GM21381 (cell line): ENCODE measurements around the gene ARV1.
A peak's percentile ranks its signal among the peaks of the same experiment; 100 is the strongest.
"Not testable (repeated sequence)": the region's sequence is repeated elsewhere in the genome, so short reads cannot be mapped to it uniquely, and the experiment has no call there.

Experiments used
- ATAC-seq: cut with Tn5 transposase; IDR thresholded peaks from one replicate; pipeline ENCODE4 v1.9.1; 2021; ENCODE audit warnings: mild to moderate bottlenecking, moderate library complexity; ENCODE audit not compliant: unreplicated experiment

Gene ARV1

DNA sequence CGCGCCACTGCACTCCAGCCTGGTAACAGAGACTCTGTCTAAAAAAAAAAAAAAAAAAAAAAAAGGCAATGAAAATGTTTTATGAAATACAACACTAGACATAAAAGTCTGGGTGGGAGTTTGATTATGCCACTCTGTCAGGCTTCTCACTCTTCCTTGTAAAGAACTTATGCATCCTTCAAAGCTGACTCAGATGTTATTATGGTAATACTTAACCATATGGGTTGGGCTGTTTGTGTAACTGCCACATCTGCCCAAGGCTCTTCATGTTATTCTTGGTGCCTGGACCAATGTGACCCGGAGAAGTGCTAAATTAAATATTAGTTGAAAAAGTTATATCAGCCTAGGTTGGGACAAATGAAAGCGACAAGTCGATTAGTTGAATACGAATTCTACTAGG, 37.3 kb downstream of the ARV1 start:
- no peak for ATAC-seq

DNA sequence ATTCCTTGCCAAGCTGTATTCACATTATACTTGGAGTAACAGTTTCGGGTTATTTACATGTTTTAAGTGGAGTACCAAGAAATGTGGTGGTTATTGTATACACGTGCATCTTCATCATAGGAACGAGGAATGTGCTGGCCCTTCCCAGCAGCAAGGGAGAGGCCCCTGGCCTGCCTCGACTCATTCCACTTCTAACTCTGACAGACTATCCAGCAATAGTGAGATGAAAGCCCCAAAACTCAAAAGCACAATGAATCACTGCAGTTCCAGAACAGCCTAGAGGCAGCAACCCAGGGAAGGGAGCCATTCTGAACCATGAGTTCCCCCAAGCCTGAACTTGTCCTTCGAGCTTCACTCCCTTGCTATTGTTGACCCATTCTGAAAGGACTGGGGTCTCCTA, 38.1 kb downstream of the ARV1 start:
- no peak for ATAC-seq

DNA sequence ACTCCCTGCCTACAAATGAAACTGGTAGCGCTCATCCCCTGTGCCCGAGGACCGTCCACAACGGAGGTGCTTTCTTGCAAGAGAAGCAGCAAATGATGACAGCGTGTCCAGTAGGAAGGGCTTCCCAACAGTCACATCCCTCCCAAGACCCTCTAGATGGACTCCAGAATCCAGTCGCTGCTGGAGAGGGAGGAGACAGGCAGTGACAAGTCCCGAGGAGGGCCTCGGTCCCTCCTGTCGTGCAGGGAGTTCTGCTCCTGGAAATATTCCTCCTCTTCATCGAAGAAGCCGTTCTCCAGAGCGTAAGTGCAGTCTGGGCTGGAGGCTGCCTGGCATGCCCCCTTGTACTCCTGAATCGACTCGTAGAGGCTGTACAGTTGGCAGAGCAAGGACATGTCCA, 40.8 kb downstream of the ARV1 start:
- no peak for ATAC-seq

DNA sequence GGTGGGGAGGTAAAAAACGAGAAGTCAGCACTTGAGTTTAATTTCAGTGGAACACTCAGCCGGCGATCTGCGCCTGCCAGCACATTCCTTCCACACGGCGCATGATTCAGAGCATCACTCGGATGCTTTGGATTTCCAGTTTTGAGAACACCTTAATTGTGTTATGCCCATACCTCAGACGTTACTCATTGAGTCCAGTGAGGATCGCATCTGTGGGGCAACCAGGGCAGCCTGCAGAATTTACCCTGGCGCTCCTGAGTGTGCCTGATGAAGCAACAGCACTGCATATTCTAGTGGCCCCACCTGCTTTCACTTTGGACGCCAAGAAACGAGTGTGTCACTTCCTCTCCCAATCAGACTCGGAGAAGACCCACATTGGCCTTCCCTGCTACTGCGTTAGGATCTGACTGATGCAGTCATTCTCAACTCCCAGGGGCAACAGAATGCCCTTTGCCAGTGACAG, 41.3 kb downstream of the ARV1 start:
- ATAC-seq: no peak

DNA sequence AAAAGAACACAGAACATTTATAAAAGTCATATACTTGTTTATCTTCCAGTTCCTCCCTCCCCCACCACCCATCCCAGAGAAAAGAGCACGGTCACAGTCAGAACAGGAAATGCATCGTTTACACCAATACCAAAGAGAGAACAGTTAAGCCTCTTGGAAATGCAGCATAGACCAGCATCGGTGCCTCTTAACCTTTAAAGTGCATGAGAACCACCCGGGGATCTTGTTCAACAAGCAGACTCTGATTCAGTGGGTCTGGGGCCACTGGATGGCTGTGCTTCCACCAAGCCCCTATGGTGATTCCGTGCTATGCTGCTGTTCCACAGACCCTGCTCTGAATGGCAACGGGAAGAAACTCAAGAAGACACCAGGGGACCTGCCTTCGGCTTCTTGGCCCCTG, 41.9 kb downstream of the ARV1 start:
- ATAC-seq: no peak

DNA sequence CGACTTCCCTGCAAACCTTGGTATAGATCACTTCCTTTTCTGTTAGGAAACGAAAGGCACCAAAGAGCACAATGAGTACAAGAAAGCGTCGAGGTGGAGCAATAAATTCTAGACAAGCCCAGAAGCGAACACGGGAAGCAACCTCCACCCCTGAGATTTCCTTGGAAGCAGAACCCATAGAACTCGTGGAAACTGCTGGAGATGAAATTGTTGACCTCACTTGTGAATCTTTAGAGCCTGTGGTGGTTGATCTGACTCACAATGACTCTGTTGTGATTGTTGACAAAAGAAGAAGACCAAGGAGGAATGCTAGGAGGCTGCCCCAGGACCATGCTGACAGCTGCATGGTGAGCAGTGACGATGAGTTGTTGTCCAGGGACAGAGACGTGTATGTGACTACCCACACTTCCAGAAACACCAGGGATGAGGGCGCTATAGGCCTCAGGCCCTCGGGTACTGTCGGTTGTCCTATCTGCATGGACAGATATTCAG, 42.7 kb downstream of the ARV1 start:
- ATAC-seq: no peak

DNA sequence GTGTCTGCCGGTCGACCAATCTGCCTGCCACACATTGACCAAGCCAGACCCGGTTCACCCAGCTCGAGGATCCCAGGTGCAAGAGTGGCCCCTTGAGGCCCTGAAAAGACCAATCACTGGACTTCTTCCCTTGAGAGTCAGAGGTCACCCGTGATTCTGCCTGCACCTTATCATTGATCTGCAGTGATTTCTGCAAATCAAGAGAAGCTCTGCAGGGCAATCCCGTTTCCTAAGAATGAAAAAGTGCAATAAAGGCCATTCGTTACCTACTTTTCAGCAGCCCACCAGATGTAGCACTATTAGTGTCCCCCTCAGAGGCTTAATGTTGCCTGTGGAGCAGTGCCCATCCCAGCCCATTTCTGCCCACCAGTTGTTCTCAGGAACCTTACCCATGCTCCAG, 43.6 kb downstream of the ARV1 start:
- not testable (repeated sequence) for ATAC-seq

DNA sequence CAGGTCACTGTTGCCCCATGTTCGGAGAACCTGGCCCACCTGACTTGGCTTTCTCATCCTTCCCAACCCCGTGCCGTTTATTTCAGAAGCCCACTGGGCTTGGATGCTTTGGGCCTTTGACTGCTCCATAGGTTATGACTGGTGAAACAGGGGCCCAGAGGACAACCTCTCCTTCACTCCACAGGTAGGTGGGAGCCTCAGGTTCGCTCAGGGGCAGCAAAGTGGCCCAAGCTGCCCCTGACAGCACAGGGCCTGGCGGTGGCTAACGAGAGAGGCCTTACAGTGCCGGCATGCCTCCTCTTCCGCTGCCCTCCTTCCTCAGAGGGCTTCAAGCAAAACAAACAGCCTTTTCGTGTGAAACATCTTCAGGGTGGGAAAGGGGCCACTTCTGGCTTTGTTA, 44.3 kb downstream of the ARV1 start:
- ATAC-seq: no peak

DNA sequence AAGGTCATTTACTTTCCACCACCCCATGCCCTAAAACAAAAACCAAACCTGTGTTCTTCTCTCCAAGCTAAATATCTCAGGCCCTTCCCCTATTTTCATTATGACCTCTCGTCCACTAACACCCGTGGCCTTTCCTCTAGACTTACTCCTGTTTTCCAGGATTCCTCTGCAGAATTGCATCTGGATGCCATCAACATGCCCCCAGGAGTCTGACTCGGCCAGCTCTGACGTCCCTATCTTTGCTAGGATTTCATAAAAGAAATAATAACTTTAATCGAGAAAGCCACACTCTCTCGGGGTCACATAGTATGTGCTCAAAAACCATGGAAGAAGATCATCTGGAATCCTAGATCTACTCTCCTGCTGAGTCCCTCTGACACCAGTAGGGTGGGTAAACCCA, 47.7 kb downstream of the ARV1 start:
- no peak for ATAC-seq

DNA sequence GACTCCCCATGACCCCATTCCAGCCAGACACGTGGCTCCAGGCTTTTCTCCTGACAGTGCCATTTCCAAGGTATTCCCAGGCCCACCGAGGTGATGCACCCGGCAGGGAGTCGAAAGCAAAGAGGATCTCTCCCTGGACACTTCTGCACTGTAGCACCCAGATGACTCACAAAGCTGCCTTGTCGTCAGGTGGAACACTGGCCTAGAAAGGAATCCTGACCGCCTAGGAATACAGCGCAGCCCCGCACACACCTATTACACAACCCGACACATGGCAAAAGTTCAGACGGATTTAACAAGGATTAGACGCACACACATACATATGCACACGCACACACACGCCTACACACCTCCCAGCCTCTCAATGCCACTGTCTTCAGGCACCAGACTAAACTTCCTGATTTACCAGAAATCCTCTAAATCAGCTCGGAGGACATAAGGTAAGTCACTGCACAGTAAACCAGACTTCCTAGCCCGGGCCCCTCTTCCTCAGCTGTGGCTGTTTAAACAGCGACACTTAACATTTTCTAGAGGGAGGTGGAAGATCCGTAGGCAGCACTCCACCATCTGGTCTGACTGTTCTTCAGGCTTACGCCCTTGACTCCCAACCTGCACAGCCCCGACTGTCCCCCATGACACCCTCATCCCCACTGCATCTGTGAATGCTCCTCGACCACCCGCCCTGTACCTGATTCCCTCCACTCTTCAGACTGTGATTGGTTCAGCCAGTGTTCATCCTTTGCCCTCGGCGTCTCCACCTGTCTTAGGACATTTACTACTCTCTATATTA, 48.4 kb downstream of the ARV1 start:
- no peak for ATAC-seq

DNA sequence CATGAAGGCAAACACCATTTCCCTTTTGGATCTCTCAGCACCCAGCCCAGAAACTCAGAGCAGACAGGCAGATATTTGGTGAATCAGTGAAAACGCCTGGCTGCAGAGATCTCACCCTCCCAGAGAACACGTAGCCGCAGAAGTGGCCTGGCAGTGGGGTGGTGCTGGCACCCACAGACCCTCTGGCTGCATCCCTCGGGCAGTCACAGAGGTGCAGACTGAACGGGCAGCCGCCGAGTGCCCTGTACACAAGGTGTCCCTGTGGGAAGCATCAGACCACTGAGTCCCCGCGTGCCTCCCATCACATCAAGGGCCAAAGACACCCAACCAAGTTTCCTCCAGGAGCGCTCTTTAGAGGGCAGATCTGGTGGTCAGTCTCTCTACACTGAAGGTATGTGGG, 49.1 kb downstream of the ARV1 start:
- ATAC-seq: no peak

DNA sequence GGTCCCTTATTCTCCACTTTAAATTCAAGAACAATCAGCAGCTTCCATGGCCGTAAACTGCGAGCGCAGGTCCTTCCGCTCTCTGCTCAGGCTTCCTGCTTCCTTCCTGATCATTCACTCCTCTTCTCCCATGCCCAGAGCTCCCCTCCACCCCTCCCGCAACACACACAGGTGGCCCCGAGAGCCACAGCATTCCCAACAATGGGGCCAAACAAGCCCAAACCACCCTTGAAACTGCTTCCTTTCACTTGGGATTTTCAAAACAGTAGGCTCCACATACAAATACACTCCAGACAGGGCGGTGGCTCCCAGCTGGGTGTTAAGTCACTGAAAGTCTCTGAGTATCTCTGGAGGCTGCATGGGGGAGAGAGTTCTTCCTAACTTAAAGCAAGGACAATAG, 49.8 kb downstream of the ARV1 start:
- ATAC-seq: no peak

DNA sequence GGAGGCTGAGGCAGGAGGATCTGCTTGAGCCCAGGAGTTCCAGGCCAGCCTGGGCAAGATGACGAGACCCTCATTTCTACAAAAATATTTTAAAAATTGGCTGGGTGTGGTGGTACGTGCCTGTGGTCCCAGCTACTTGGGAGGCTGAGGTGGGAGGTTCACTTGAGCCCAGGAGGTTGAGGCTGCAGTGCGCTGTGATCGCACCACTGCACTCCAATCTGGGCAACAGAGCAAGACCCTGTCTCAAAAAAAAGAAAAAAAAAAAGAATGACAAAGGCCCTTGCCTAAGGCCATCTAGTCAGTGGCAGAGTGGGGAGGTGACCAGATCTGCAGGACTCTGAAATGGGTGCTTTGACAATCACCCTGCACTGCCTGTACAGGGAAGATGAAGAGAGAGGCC, 50.4 kb downstream of the ARV1 start:
- ATAC-seq: not testable (repeated sequence)

DNA sequence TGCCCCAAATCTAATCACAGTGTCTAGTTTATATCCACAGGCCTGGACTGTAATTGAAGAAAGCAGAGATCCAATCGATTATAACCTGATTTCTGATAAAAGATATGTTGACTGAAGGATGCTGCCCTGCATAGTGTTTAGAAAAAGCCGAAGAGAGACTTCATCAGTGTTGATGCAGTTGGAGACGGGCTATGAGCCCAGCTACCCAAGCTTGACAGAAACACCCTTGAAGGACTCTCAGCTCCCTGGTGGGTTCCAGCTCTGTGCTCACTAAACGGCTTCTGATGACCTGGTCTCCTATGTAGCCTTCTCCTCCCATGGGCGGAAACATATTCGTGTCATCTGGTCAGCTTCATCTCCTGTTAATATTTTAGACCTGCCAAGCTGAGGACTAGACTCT, 50.9 kb downstream of the ARV1 start:
- ATAC-seq: no peak

DNA sequence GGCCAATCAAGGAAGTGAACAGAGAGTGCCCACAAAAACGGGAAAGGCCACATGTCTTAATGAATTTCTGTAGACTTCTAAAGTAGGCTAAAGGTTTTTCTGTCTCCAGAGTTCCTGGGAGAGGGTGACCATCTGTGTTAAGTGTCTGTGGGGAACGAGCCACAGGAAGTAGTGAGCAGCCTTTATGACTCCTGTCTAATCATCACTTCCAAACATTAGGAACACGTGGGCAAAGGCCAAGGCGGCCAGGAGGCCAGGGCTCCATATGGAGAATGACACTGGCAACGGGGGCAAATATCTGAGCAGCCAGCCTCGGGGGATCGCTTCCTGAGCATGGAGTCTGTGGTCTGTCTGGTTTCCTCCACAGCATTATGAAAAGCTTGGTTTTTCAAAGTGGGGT, 54.1 kb downstream of the ARV1 start:
- ATAC-seq: no peak

DNA sequence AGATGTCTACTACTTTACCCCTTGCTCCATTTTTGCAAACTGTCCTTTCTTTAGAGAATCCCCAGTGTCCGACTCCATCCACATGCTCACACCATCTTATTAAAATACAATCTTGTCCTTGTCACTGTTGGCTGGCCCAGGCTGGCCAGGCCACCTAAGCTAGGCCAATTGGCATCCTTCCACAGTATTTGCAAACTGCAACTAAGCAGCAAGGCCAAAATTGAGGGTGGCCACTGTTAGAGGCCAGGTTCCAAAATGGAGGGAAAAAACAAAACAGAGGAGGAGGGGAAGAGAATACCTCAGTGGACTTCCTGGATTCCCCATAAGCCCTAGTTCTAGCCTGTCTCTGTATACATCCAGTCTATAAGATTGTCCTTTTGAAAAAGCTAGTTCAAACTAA, 56.9 kb downstream of the ARV1 start:
- no peak for ATAC-seq

DNA sequence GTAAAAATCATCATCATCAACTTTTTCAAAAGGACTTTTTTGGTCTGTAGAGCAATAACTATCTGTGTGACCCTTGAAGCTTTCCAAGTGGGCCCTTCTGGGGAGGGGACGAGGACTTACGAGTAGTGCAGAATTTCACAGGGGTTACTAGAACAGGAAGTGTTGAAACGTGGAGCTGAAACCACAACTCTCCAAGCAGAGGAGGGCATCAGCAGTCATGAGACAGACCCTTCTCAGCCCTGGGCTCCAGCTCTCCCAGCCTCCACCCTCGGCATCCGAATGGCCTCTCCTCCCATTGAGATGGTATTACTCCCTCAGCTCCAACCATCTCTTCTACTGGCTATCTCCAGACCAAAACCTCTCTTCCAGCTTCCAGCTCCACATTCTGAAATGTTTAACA, 57.5 kb downstream of the ARV1 start:
- no peak for ATAC-seq

DNA sequence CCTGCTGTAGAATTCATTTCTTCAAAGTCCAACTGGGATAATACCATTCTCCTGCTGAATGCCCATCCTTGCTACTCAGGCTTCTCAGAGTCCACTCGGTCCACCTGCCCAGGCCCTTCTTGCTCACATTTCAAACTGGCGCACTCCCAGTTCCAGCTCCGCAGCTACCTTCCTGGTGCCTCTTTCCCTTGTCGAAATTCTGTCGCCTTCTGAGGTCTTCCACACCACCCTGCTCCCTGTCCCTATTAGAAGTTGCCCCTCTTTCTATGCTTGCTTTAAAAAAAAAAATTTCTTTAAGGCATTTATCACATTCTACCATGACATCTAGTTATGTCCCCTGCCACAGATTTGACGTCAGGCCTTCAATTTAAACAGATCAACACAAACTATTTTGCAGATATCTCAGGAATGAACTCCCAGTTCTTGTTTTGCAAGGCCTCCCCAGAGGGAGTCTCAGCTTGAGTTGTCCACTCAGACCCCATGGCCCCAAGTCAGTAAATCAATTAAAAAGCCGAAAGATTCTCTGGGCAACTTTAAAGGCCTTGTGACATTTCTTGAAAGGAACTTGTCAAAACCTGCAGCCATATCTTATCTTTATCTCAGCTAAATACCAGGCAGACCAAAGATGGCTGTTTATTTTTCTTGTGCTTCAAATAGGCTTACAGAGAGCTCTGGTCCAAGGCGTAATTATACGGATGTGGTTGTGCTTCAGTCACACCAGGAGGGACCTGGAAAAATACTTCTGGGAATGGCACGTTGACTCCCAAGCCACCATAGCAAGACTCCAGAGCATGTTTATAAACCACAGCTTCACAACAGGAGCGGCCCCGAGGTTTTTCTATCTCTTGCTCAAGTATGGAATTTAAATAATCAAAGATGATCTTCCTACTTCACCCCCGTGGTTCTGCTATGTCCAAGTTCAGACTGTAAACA, 59.0 kb downstream of the ARV1 start:
- no peak for ATAC-seq

DNA sequence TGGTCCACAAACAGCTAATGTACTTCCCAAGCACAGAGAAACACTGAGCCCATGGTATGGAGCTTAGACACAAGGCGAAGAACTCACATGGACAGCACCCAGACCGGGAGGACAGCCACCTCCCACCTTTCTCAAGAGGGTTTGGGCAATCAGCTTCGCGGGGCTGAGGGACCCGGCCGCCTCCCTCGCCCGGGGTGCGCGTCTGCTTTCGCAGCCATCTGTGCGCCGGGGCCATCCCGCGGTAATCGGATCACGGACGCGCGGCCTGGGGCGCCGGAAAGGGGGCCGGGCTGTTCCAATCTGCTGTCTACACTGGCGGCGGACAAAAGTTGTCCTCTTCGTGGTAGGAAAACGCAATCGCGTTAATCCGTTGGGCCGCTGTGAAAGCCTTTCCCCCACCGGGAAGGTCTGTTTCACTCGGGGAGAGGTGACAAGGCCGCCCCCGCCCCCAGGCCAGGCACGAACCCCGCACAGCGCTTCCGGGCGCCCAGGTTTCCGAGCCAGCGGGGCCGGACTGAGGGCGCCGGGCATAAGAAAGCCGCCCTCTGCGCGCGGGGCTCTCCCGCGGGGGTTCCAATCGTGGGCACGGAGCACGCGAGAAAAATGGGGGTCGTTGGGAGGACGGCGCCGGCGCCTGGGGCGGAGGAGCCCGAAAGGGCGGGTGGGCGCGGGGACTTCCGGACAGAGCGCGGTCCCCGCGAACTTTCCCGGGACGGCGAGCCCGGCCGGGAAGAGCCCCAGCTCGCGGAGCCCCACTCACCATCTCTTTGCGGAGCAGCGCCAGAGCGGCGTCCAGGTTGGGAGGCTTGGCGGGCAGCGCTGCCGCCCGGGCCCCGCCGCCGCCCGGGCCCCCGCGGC, 60.5 kb downstream of the ARV1 start:
- peak; percentile 41 for ATAC-seq

DNA sequence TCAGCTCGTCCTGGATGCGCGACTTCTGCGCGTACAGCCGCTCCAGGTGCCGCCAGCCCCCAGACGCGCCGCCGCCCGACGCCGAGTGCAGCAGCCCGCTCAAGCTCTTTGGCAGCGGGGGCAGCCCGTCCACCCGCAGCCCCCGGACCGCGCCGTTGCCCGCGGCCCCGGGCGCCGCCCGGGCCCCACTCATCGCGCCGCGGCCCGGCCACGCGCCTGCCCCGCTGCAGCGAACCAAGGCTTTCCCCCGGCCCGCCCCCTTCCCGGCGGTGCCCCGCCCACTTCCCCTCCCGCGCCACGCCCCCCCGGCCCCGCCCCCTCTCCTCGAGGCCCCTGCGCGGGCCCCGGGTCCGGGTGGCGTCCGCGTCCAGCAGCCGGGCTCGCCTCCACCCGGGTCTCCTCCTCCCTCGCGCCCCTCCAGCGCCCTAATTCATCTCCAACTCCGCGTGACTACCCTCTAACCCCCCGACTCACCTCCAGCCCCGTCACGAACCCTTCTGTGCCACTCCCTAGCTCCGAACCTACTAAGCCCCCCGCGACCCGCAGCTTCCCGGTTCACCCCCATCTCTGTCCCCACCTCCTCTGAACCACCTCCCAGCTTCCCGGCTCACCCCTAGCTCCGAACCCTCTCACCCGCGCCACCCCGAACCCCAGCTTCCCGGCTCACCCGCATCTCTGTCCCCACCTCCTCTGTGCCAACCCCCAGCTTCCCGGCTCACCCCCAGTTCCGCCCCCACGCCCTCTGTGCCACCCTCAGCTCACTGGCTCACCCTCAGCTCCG, 61.3 kb downstream of the ARV1 start, which contains the start of gene FAM89A:
Gene FAM89A (minus strand): TSS at position 236 of the 781 bp plus-strand sequence. CDS start 43 bp downstream, at position 193.
- ATAC-seq: peak; percentile 70
